OCI-M2 (cell line): Measurements from ENCODE around the gene IGSF6.
"Not testable (repeated sequence)": the region's sequence is repeated elsewhere in the genome, so short reads cannot be mapped to it uniquely, and the experiment has no call there.

ENCODE experiments used
- DNase-seq: peaks from one replicate; lab custom pipeline; 2025; ENCODE audit not compliant: unreplicated experiment; lab: John Stamatoyannopoulos, UW

IGSF6 gene

GRCh38 chr16:21629616-21630539 is 22.5 kb downstream of the IGSF6 start:
- DNase-seq: not testable (repeated sequence)

GRCh38 chr16:21628772-21629171 is 23.6 kb downstream of the IGSF6 start:
- DNase-seq: no peak

- no peak for DNase-seq
These were observed 24.2 kb downstream of the IGSF6 start for GRCh38 chr16:21628121-21628726.

GRCh38 chr16:21626659-21627277 is 25.6 kb downstream of the IGSF6 start:
- no peak for DNase-seq

GRCh38 chr16:21625026-21625425 is 27.4 kb downstream of the IGSF6 start:
- DNase-seq: no peak

- no peak for DNase-seq
These were observed 29.9 kb downstream of the IGSF6 start for GRCh38 chr16:21622545-21622944.

GRCh38 chr16:21620592-21620991 is 31.8 kb downstream of the IGSF6 start:
- DNase-seq: no peak

- no peak for DNase-seq
These were observed 32.5 kb downstream of the IGSF6 start for GRCh38 chr16:21619765-21620425.

GRCh38 chr16:21618281-21618680 is 34.1 kb downstream of the IGSF6 start:
- no peak for DNase-seq

- no peak for DNase-seq
These were observed 34.8 kb downstream of the IGSF6 start for GRCh38 chr16:21617607-21618006.

- no peak for DNase-seq
These were observed 37.5 kb downstream of the IGSF6 start for GRCh38 chr16:21614896-21615295.

GRCh38 chr16:21613781-21614180 is 38.6 kb downstream of the IGSF6 start:
- no peak for DNase-seq

GRCh38 chr16:21613361-21613760 is 39.0 kb downstream of the IGSF6 start:
- DNase-seq: no peak

GRCh38 chr16:21611556-21612384 is 40.6 kb downstream of the IGSF6 start:
- DNase-seq: no peak

- no peak for DNase-seq
These were observed 41.2 kb downstream of the IGSF6 start for GRCh38 chr16:21611198-21611555.

- no peak for DNase-seq
These were observed 41.6 kb downstream of the IGSF6 start for GRCh38 chr16:21610766-21611165.

GRCh38 chr16:21610006-21610544 is 42.3 kb downstream of the IGSF6 start:
- no peak for DNase-seq

GRCh38 chr16:21608639-21609328 is 43.6 kb downstream of the IGSF6 start:
- no peak for DNase-seq

- not testable (repeated sequence) for DNase-seq
These were observed 46.6 kb downstream of the IGSF6 start for GRCh38 chr16:21605848-21606247.

- no peak for DNase-seq
These were observed 48.5 kb downstream of the IGSF6 start for GRCh38 chr16:21603928-21604327.
